ENCODE measurements around the gene CGN. TPM values are rescaled to one million over a fixed set of nuclear protein-coding genes. Genes with fewer than 3 reads are reported as not detected.

CGN gene
- total RNA-seq, 2 donors from 2014 or later, result 3.3 to 5.4 TPM

GRCh38 chr1:151549199-151549598, 38.0 kb downstream of the CGN start:
- DNase-seq (ENCODE audit: low spot score), result no peak
- H3K9me3 ChIP-seq, result no peaks in the 10 kb centered on the region
- H3K4me3 ChIP-seq, result no peak overlapping the region
- no peak for TF ChIP-seq CTCF (IDR thresholded peaks at IDR 0.05)
- H3K27me3 ChIP-seq, result no peaks in the 10 kb centered on the region
- no peaks in the 10 kb centered on the region for H3K36me3 ChIP-seq
- H3K27ac ChIP-seq, result no peak overlapping the region
- H3K4me1 ChIP-seq, result peaks cover 0 to 11% of the 10 kb centered on the region in 2 donors

GRCh38 chr1:151553659-151554058, 42.5 kb downstream of the CGN start:
- TF ChIP-seq CTCF (IDR thresholded peaks at IDR 0.05), result no peak
- Histone ChIP-seq H3K27me3 (no peaks in the 10 kb centered on the region), H3K9me3 (no peaks in the 10 kb centered on the region), H3K4me3 (no peak overlapping the region), H3K4me1 (no peaks in the 10 kb centered on the region), H3K36me3 (no peaks in the 10 kb centered on the region), H3K27ac (no peak overlapping the region)
- no peak for DNase-seq (ENCODE audit: low spot score)

- TF ChIP-seq CTCF (IDR thresholded peaks at IDR 0.05), result no peak
- H3K27ac ChIP-seq, result no peak overlapping the region
- no peak overlapping the region for H3K4me3 ChIP-seq
- H3K36me3 ChIP-seq, result no peaks in the 10 kb centered on the region
- H3K4me1 ChIP-seq, result no peaks in the 10 kb centered on the region
- no peak for DNase-seq (ENCODE audit: low spot score)
- H3K9me3 ChIP-seq, result no peaks in the 10 kb centered on the region
- H3K27me3 ChIP-seq, result no peaks in the 10 kb centered on the region
Observed at GRCh38 chr1:151556052-151556451, 44.9 kb downstream of the CGN start.

- no peak overlapping the region for H3K4me3 ChIP-seq
- TF ChIP-seq CTCF (IDR thresholded peaks at IDR 0.05), result no peak
- no peak for DNase-seq (ENCODE audit: low spot score)
- H3K27ac ChIP-seq, result no peak overlapping the region
- no peaks in the 10 kb centered on the region for H3K9me3 ChIP-seq
- no peaks in the 10 kb centered on the region for H3K27me3 ChIP-seq
- no peaks in the 10 kb centered on the region for H3K4me1 ChIP-seq
- peaks cover 27% of the 10 kb centered on the region for H3K36me3 ChIP-seq
Observed at GRCh38 chr1:151562661-151563060, 51.5 kb downstream of the CGN start.

GRCh38 chr1:151563376-151563775, 52.2 kb downstream of the CGN start:
- no peak for TF ChIP-seq CTCF (IDR thresholded peaks at IDR 0.05)
- Histone ChIP-seq H3K36me3 (peaks cover 27% of the 10 kb centered on the region), H3K9me3 (no peaks in the 10 kb centered on the region), H3K4me3 (no peak overlapping the region), H3K4me1 (no peaks in the 10 kb centered on the region), H3K27ac (no peak overlapping the region), H3K27me3 (no peaks in the 10 kb centered on the region)
- no peak for DNase-seq (ENCODE audit: low spot score)

GRCh38 chr1:151565502-151566189, 54.5 kb downstream of the CGN start:
- peaks cover 41% of the 10 kb centered on the region for H3K36me3 ChIP-seq
- no peak overlapping the region for H3K27ac ChIP-seq
- no peak for DNase-seq (ENCODE audit: low spot score)
- H3K4me1 ChIP-seq, result no peaks in the 10 kb centered on the region
- H3K27me3 ChIP-seq, result no peaks in the 10 kb centered on the region
- no peaks in the 10 kb centered on the region for H3K9me3 ChIP-seq
- no peak for TF ChIP-seq CTCF (IDR thresholded peaks at IDR 0.05)
- no peak overlapping the region for H3K4me3 ChIP-seq
